NCI-H345 (cell line): ENCODE results near the gene CASP4.
"Not testable (repeated sequence)": the region's sequence is repeated elsewhere in the genome, so short reads cannot be mapped to it uniquely, and the experiment has no call there.

Experiments used
- DNase-seq: peaks from one replicate; lab custom pipeline; 2025; lab: John Stamatoyannopoulos, UW

Gene CASP4

DNA sequence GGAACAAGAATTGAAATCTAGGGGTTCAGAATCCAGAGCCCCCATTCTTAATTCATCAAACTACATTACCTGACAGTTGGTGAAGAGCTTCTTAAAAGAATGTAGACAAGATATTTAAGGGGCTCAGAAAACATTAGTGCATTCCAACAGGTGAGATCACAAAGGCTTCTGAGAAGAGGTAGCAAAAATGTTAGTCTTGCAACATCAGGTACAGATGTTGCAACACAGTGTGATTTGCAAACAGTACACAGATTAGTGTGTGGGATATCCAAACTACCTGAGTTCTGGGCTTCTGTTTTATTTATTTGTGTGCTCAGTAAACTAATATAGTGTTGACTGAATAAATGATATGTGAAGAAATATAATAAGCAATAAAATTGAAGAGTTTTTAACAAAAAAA lies 11.8 kb downstream of the CASP4 start:
- DNase-seq = no peak

DNA sequence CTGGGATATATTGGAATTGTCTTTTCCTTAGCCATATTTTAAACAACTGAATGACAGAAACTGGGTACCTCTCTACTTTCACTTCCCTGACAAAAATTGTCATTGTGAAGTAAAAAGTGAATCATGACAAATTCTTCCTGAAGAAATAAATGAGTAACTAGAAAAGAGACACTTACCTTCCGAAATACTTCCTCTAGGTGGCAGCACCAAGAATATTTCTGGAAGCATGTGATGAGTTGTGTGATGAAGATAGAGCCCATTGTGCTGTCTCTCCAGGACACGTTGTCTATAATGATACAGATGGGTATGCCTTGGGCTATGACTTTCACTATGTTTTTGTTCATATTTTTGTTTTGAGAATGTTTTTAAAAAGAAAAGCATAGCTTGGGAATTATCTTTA lies 21.5 kb downstream of the CASP4 start:
- DNase-seq = peak; percentile 14

GRCh38 chr11:104944076-104944475 lies 24.3 kb downstream of the CASP4 start:
- DNase-seq = no peak

GRCh38 chr11:104943561-104943960 lies 24.8 kb downstream of the CASP4 start:
- no peak for DNase-seq

DNA sequence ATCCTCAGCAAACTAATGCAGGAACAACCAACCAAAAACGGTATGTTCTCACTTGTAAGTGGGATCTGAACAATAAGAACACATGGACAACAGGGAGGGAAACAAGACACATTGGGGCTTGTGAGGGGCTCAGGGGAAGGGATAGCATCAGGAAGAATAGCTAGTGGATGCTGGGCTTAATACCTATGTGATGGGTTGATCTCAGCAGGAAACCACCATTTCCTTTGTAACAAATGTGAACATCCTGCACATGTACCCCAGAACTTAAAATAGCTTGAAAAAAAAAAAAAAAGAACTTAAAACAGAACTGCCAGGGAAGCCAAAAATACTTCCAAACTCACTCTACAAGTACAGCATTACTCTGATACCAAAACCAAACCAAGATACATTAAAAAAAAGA lies 33.8 kb downstream of the CASP4 start:
- no peak for DNase-seq

- not testable (repeated sequence) for DNase-seq
Measured at GRCh38 chr11:104934073-104934472, 34.3 kb downstream of the CASP4 start.

DNA sequence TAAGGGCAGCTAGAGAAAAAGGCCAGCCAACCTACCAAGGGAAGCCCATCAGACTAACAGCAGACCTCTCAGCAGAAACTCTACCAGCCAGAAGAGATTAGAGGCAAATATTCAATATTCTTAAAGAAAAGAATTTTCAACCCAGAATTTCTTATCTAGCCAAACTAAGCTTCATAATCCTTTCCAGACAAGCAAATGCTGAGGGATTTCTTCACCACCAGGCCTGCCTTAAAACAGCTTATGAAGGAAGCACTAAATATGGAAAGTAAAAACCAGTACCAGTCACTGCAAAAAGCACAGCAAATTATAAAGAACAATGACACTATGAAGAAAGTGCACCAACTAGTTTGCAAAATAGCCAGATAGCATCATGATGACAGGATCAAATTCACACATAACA lies 39.6 kb downstream of the CASP4 start:
- no peak for DNase-seq

DNA sequence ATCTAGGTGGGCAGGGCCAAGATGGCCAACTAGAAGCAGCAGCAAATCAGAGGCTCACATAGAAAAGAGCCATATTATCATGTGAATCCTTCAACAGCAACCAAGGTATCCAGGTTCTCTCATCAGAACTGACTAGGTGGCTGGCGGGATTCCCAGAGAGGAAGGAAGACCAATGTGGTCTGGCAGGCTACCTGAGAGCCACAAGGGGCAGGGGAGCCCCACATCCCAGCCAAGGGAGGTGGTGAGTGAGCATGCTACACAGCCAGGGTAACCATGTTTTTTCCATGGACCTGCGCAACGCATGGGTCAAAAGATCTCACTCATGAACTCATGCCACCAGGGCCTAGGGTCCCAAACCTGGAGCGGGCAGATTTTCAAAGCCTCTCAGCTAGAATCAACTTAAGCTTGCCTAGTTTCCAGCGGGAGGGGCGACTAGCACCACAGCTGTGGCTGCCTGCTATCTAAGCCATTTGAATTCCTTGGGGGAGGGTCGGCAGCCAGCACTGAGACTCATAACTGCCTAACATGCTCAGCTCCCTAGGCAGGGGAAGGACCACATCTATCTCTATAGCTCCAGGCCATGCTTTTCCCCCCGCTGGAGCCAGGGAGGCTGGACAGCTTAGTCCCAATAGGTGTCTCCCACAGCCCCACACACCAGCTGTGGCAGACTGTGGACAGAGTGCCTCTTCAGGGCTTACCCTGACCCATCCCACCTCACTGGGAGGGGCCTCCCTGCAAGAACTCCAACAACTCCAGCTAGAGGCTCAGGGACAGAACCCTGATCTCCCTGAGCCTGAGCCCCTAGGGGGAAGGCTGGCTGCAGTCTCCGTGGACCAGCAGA lies 41.4 kb downstream of the CASP4 start:
- no peak for DNase-seq

GRCh38 chr11:104925850-104926249 lies 42.5 kb downstream of the CASP4 start:
- no peak for DNase-seq

GRCh38 chr11:104918113-104918824 lies 50.1 kb downstream of the CASP4 start:
- DNase-seq = no peak

DNA sequence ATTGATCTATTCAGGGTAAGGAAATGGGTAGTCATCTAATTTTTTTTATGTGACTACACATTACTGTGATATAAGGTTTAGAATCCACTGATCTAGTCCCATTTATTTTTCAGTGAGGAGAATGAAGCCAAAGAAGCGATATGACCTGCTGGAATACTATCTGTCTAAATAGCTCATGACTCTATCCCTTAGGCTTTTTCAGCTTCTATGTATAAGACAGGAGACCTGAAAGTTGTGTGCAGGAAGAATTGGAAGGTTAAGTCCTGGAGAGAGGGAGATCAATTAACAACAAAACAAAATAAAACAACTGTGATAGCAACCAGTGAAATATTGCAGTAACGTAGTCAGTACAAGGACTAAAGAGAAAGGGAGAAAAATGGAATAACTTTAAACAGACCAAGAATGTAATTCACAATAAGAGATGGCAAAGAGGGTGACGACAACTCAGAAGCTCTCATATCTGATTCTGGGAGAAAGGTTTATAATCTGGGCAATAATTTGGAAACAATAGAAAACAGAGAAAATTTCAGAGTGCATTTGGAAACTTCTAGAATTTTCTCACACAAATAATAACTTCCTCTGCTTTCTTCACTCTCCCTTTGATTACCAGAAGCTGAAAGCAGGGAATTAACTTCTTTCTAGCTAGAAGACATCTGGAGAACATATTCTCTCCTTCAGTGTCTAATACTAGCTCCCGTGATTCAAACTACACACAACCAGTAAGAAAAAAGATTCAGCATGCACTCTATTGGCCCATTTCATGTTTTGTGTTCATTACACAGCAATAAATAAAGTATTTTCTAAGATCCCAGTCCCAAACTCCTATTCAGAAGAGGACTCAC lies 50.9 kb downstream of the CASP4 start:
- no peak for DNase-seq

DNA sequence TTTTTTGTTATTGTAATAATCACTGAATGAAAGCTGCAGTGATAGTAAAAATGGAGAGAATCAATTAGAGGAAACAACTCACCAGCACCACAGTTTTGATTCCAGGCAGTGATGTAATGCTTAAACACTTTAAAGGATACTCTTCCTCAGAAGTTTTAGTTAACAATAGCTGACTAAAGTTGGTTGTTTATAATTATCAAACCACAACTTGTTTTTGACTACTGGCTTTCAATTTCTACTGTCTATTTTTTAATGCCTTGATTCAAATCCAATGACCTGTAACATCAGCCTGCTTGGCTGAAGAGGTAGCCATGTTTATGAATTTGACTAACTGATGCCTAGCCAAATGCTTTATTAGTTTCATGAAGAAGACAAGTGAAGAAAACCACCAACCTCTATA lies 51.9 kb downstream of the CASP4 start:
- no peak for DNase-seq

GRCh38 chr11:104912102-104912501 lies 56.3 kb downstream of the CASP4 start:
- DNase-seq = no peak

GRCh38 chr11:104908186-104908531 lies 60.2 kb downstream of the CASP4 start:
- no peak for DNase-seq

GRCh38 chr11:104907521-104908185 lies 60.7 kb downstream of the CASP4 start:
- DNase-seq = no peak

- no peak for DNase-seq
Measured at GRCh38 chr11:104905271-104905670, 63.1 kb downstream of the CASP4 start.

GRCh38 chr11:104899226-104899625 lies 69.1 kb downstream of the CASP4 start:
- no peak for DNase-seq

GRCh38 chr11:104898685-104899013 lies 69.7 kb downstream of the CASP4 start:
- DNase-seq = no peak

DNA sequence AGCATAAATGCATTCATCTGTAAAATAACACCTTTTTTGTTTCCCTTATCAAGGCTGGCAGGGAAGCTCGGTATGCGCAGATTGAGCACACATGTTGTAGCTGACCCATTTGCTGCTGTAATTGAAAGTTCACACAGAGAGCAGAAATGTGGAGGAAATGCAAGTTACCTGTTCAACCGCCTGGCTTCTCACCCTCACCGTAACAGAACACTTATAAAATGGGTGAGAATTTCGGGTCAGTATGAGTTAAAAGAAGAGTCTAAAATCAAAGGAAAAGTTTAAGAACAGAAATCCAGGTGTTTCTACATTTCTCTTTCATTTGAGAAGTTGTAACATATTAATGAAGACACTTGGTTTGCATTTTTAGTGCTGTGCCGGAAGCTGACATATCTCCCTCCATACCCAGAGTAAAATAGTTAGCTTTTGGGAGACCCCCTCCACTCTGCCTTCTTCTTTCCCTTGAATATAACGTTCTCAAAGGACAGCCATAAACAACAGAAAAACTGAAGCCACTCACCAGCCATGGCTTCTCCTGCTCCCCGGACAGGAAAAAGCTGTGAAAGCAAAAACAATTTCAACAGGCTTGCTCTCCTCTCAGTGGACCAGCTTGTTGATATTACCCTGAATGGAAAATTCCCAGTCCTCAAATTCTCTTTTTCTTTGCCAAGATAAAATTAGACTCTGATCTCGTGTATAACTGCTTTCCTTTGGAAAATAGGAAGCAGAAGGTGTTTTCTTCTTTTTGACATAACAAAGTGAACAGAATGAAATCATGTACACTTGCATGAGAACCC lies 70.3 kb downstream of the CASP4 start, which contains the start of gene CASP12:
Gene CASP12, minus strand, starts transcription at position 570 of the 794 bp plus-strand sequence.
- no peak for DNase-seq

DNA sequence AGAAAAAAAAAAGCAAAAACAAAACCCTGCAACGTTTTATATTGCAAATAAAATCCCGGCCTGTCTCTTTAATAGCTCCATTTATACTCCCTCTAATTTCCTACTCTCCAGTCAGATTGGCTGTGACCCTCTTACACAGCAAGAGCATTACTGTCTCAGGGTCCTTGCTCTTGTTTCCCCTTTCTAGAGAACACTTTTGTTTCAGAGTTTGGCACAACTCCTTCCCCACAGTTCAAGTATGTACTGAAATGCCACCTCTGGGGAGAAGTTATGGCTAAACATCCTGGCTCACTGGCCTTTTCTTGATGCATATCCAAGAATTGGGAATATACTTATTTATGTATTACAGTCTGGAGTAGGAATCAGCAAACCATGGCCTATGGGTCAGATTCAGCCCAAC lies 72.7 kb downstream of the CASP4 start:
- no peak for DNase-seq

DNA sequence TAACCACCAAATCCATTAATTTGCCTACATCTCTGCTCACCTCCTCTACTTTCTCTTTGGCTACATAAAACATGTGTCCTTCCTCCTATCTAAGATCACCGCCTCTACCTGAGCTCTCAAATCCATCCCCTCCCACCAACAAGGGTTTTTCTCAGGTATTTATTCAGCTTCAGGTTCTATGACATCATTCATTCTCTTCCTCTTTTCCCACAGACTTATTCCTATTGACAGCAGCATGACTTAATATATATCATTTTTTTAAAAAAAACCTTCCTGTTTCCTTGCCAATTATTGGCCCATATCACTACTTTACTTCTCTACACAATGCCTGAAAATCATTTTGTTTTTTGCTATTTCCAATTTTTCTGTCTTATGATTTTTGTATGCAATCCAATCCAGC lies 74.5 kb downstream of the CASP4 start:
- DNase-seq = no peak
